Measurements from ENCODE around the gene TMEM132C.

GRCh38 chr12:128557231-128557630, 290.3 kb downstream of the TMEM132C start:
- TF ChIP-seq GABPA (IDR thresholded peaks at IDR 0.05; ENCODE audit: low read depth) (no peak), CTCF (IDR thresholded peaks at IDR 0.05; ENCODE audit: insufficient read depth, low read length) (no peak)

Measured in HL-60 (cell line).